HCT116 (cell line): ENCODE measurements around the gene LRP1B.

Source experiments
- CEBPB ChIP-seq: IDR thresholded peaks from 2 replicates; pipeline ENCODE4 v1.6.1; 2012; ENCODE audit warnings: low read depth
- CTCF ChIP-seq, 3 experiments: fragments of 200-600 bp in 1 of 3; sonication (generic) in 1 of 3; IDR thresholded peaks in 2 of 3; conservative IDR thresholded peaks in 1 of 3; 2 replicates each; pipeline ENCODE4 v1.5.1; 2012 to 2017; ENCODE audit warnings: low read depth in 2 of 3, low read length in 2 of 3, antibody characterized with exemption in 1 of 3, borderline replicate concordance in 1 of 3, control low read depth in 1 of 3, mild to moderate bottlenecking in 1 of 3, mixed read lengths in 1 of 3, mixed run types in 1 of 3, moderate library complexity in 1 of 3; ENCODE audit not compliant: insufficient read depth in 1 of 3
- ELF1 ChIP-seq: IDR thresholded peaks from 2 replicates; pipeline ENCODE4 v1.6.1; 2012; ENCODE audit warnings: low read depth, borderline replicate concordance
- EZH2 ChIP-seq: fragments of 200-600 bp; sonication (generic); IDR thresholded peaks from 2 replicates; pipeline ENCODE4 v1.6.1; 2017; ENCODE audit warnings: antibody characterized with exemption, mixed run types
- EZH2phosphoT487 ChIP-seq: fragments of 200-600 bp; IDR thresholded peaks from 2 replicates; pipeline ENCODE4 v1.6.1; 2018; ENCODE audit warnings: antibody characterized with exemption, borderline replicate concordance
- FOSL1 ChIP-seq: IDR thresholded peaks from 2 replicates; pipeline ENCODE4 v1.6.1; 2012; ENCODE audit warnings: low read depth
- POLR2A ChIP-seq: IDR thresholded peaks from 2 replicates; pipeline ENCODE4 v1.7.0; 2011; ENCODE audit warnings: borderline replicate concordance; ENCODE audit not compliant: insufficient read depth, insufficient read length; ENCODE audit errors: extremely low read depth
- POLR2AphosphoS5 ChIP-seq: IDR thresholded peaks from 2 replicates; pipeline ENCODE4 v1.6.1; 2011; ENCODE audit warnings: mild to moderate bottlenecking, low read depth, low read length, moderate library complexity
- REST ChIP-seq: IDR thresholded peaks from 2 replicates; pipeline ENCODE4 v1.6.1; 2012; ENCODE audit warnings: low read depth
- SP1 ChIP-seq: IDR thresholded peaks from 2 replicates; pipeline ENCODE4 v1.6.1; 2012; ENCODE audit warnings: low read depth
- YY1 ChIP-seq: IDR thresholded peaks from 2 replicates; pipeline ENCODE4 v1.6.1; 2011; ENCODE audit warnings: low read length, low read depth, moderate library complexity, mild to moderate bottlenecking; ENCODE audit not compliant: insufficient replicate concordance; ENCODE audit errors: extremely low read depth
- ZBTB33 ChIP-seq: IDR thresholded peaks from 2 replicates; pipeline ENCODE4 v1.6.1; 2011; ENCODE audit warnings: mild to moderate bottlenecking, low read length, moderate library complexity; ENCODE audit not compliant: insufficient replicate concordance; ENCODE audit errors: extremely low read depth
- ZNF274 ChIP-seq: fragments of 200-500 bp; sonication (Bioruptor generic); IDR thresholded peaks from 2 replicates; pipeline ENCODE4 v1.6.1; 2014; ENCODE audit warnings: mild to moderate bottlenecking, low read depth, low read length, inconsistent platforms

GRCh38 chr2:141770530-141770929, 360.3 kb downstream of the LRP1B start:
- TF ChIP-seq POLR2AphosphoS5, result no peak
- no peak for TF ChIP-seq SP1
- no peak for TF ChIP-seq CTCF (IDR thresholded peaks at IDR 0.05 in 2 of 3, conservative IDR thresholded peaks at IDR 0.05 in 1 of 3; ENCODE audit: borderline replicate concordance in 1 of 3, insufficient read depth in 1 of 3, low read depth in 2 of 3, low read length in 2 of 3)
- TF ChIP-seq POLR2A, result no peak
- no peak for TF ChIP-seq REST
- no peak for TF ChIP-seq EZH2
- TF ChIP-seq EZH2phosphoT487, result no peak
- TF ChIP-seq YY1, result no peak
- no peak for TF ChIP-seq ELF1
- no peak for TF ChIP-seq ZNF274
- no peak for TF ChIP-seq CEBPB
- TF ChIP-seq ZBTB33, result no peak
- no peak for TF ChIP-seq FOSL1
